Epidermal melanocyte (primary cell): ENCODE data around the gene RNU1-4.
"Not testable (repeated sequence)": the region's sequence is repeated elsewhere in the genome, so short reads cannot be mapped to it uniquely, and the experiment has no call there.

Experiments
- DNase-seq: peaks from one replicate; pipeline ENCODE4 v3.0.0; 2011; ENCODE audit warnings: low spot score; ENCODE audit not compliant: insufficient read length

Gene RNU1-4

GRCh38 chr1:16708704-16709103, 31.6 kb upstream of the RNU1-4 start:
- not testable (repeated sequence) for DNase-seq

GRCh38 chr1:16709659-16710087, 30.6 kb upstream of the RNU1-4 start:
- not testable (repeated sequence) for DNase-seq

GRCh38 chr1:16710618-16711017, 29.7 kb upstream of the RNU1-4 start:
- DNase-seq = not testable (repeated sequence)

- DNase-seq = not testable (repeated sequence)
Observed at GRCh38 chr1:16712131-16712530, 28.2 kb upstream of the RNU1-4 start.

GRCh38 chr1:16712582-16712981, 27.7 kb upstream of the RNU1-4 start:
- DNase-seq = not testable (repeated sequence)

- not testable (repeated sequence) for DNase-seq
Observed at GRCh38 chr1:16712984-16713383, 27.3 kb upstream of the RNU1-4 start.

GRCh38 chr1:16713480-16713879, 26.8 kb upstream of the RNU1-4 start:
- DNase-seq = not testable (repeated sequence)

GRCh38 chr1:16716691-16717335, 23.5 kb upstream of the RNU1-4 start:
- DNase-seq = no peak

- no peak for DNase-seq
Observed at GRCh38 chr1:16717336-16718098, 22.8 kb upstream of the RNU1-4 start.

- DNase-seq = not testable (repeated sequence)
Observed at GRCh38 chr1:16718099-16718907, 22.0 kb upstream of the RNU1-4 start.

GRCh38 chr1:16718908-16719533, 21.3 kb upstream of the RNU1-4 start:
- DNase-seq = no peak

GRCh38 chr1:16719571-16720350, 20.6 kb upstream of the RNU1-4 start:
- DNase-seq = no peak

GRCh38 chr1:16720351-16721223, 19.7 kb upstream of the RNU1-4 start:
- DNase-seq = no peak

- DNase-seq = no peak
Observed at GRCh38 chr1:16721871-16722641, 18.3 kb upstream of the RNU1-4 start.

GRCh38 chr1:16724718-16725438, 15.4 kb upstream of the RNU1-4 start:
- no peak for DNase-seq

- not testable (repeated sequence) for DNase-seq
Observed at GRCh38 chr1:16725439-16726245, 14.7 kb upstream of the RNU1-4 start.
